ENCODE measurements around the gene MCU. TPM values are rescaled to one million over a fixed set of nuclear protein-coding genes. Genes with fewer than 3 reads are reported as not detected.
"Not testable (repeated sequence)": the region's sequence is repeated elsewhere in the genome, so short reads cannot be mapped to it uniquely, and the experiment has no call there.

The MCU gene
- total and polyA plus RNA-seq, 7 experiments from 2014 or later, result 4.8 to 14.3 (median 10.7) TPM

- H3K27me3 Mint-ChIP-seq, result peaks cover 0 to 7% (median 0%) of the 10 kb centered on the region in 5 donors
- no peak overlapping the region for H3K27ac ChIP-seq (ENCODE audit: low read depth, low read length)
- CTCF ChIA-PET, result no interaction called here
- H3K4me1 ChIP-seq (ENCODE audit: control insufficient read depth in 2 of 2, insufficient read depth in 2 of 2, low read length in 2 of 2), result no peaks in the 10 kb centered on the region
- H3K36me3 ChIP-seq (ENCODE audit: control insufficient read depth in 2 of 3, insufficient read depth in 3 of 3, low read length in 3 of 3), result no peaks in the 10 kb centered on the region
- POLR2A ChIA-PET, result no interaction called here
- intact Hi-C loops (cut with micrococcal nuclease), result no loop called here
- H3K27me3 ChIP-seq (ENCODE audit: control insufficient read depth in 2 of 2, insufficient read depth in 2 of 2, low read length in 2 of 2), result no peaks in the 10 kb centered on the region
- H3K4me1 Mint-ChIP-seq, result no peaks in the 10 kb centered on the region
- H3K36me3 Mint-ChIP-seq, result peaks cover 0 to 4% (median 0%) of the 10 kb centered on the region in 5 donors
- H3K9me3 ChIP-seq (ENCODE audit: control insufficient read depth in 2 of 3, low read length in 3 of 3), result no peaks in the 10 kb centered on the region
- H3K4me3 ChIP-seq (ENCODE audit: low read length), result no peak overlapping the region
- no peak overlapping the region for H3K4me3 Mint-ChIP-seq
- DNase-seq, result no peak
- no peak for ATAC-seq
- H3K9me3 Mint-ChIP-seq, result peaks cover 0 to 2% (median 0%) of the 10 kb centered on the region in 11 donors
- no peak overlapping the region for H3K27ac Mint-ChIP-seq
Measured at GRCh38 chr10:72910705-72911104, 218.8 kb downstream of the MCU start.

DNA sequence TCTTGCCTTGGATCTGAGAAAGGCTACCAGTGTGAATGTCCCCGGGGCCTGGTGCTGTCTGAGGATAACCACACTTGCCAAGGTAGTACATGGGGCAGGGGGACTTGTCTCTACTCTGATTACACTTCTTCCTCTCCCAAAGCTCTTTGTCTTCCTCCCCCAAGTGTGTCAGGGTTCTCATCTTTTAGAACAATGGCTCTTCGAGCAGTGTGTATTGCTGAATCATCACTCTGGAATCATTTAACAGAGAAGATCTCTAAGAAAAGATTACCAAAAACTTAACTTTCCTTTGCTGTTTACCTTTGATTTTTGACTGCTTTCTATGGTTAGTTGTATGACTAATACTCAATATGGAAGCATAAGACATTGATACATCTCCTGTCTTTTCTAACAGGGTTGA, 219.8 kb downstream of the MCU start:
- H3K4me3 ChIP-seq (ENCODE audit: low read length), result no peak overlapping the region
- Mint-ChIP-seq H3K4me1 (no peaks in the 10 kb centered on the region), H3K9me3 (peaks cover 0 to 2% (median 0%) of the 10 kb centered on the region in 11 donors), H3K36me3 (peaks cover 0 to 4% (median 0%) of the 10 kb centered on the region in 5 donors), H3K27me3 (peaks cover 0 to 7% (median 3%) of the 10 kb centered on the region in 5 donors), H3K4me3 (no peak overlapping the region), H3K27ac (no peak overlapping the region)
- ChIA-PET POLR2A (no interaction called here), CTCF (no interaction called here)
- no peaks in the 10 kb centered on the region for H3K9me3 ChIP-seq (ENCODE audit: control insufficient read depth in 2 of 3, low read length in 3 of 3)
- no peak for DNase-seq
- ATAC-seq, result no peak
- H3K36me3 ChIP-seq (ENCODE audit: control insufficient read depth in 2 of 3, insufficient read depth in 3 of 3, low read length in 3 of 3), result no peaks in the 10 kb centered on the region
- no peaks in the 10 kb centered on the region for H3K4me1 ChIP-seq (ENCODE audit: control insufficient read depth in 2 of 2, insufficient read depth in 2 of 2, low read length in 2 of 2)
- H3K27me3 ChIP-seq (ENCODE audit: control insufficient read depth in 2 of 2, insufficient read depth in 2 of 2, low read length in 2 of 2), result no peaks in the 10 kb centered on the region
- intact Hi-C loops (cut with micrococcal nuclease), result no loop called here
- no peak overlapping the region for H3K27ac ChIP-seq (ENCODE audit: low read depth, low read length)

GRCh38 chr10:72912736-72913135, 220.8 kb downstream of the MCU start:
- Mint-ChIP-seq H3K4me1 (no peaks in the 10 kb centered on the region), H3K36me3 (peaks cover 0 to 4% (median 0%) of the 10 kb centered on the region in 5 donors), H3K27ac (no peak overlapping the region), H3K4me3 (no peak overlapping the region), H3K27me3 (peaks cover 0 to 7% (median 3%) of the 10 kb centered on the region in 5 donors), H3K9me3 (peaks cover 0 to 2% (median 0%) of the 10 kb centered on the region in 11 donors)
- H3K4me1 ChIP-seq (ENCODE audit: control insufficient read depth in 2 of 2, insufficient read depth in 2 of 2, low read length in 2 of 2), result no peaks in the 10 kb centered on the region
- DNase-seq (no peak), ATAC-seq (no peak)
- no peaks in the 10 kb centered on the region for H3K9me3 ChIP-seq (ENCODE audit: control insufficient read depth in 2 of 3, low read length in 3 of 3)
- H3K27ac ChIP-seq (ENCODE audit: low read depth, low read length), result no peak overlapping the region
- H3K36me3 ChIP-seq (ENCODE audit: control insufficient read depth in 2 of 3, insufficient read depth in 3 of 3, low read length in 3 of 3), result no peaks in the 10 kb centered on the region
- intact Hi-C loops (cut with micrococcal nuclease), result no loop called here
- no peaks in the 10 kb centered on the region for H3K27me3 ChIP-seq (ENCODE audit: control insufficient read depth in 2 of 2, insufficient read depth in 2 of 2, low read length in 2 of 2)
- H3K4me3 ChIP-seq (ENCODE audit: low read length), result no peak overlapping the region
- CTCF ChIA-PET, result no interaction called here
- POLR2A ChIA-PET, result no interaction called here

- Mint-ChIP-seq H3K4me3 (no peak overlapping the region), H3K27ac (no peak overlapping the region), H3K27me3 (peaks cover 0 to 7% (median 3%) of the 10 kb centered on the region in 5 donors), H3K9me3 (peaks cover 0 to 2% (median 0%) of the 10 kb centered on the region in 11 donors), H3K36me3 (peaks cover 0 to 4% (median 0%) of the 10 kb centered on the region in 5 donors), H3K4me1 (no peaks in the 10 kb centered on the region)
- POLR2A ChIA-PET, result no interaction called here
- intact Hi-C loops (cut with micrococcal nuclease), result no loop called here
- no peak overlapping the region for H3K4me3 ChIP-seq (ENCODE audit: low read length)
- no peak for DNase-seq
- no peaks in the 10 kb centered on the region for H3K9me3 ChIP-seq (ENCODE audit: control insufficient read depth in 2 of 3, low read length in 3 of 3)
- H3K4me1 ChIP-seq (ENCODE audit: control insufficient read depth in 2 of 2, insufficient read depth in 2 of 2, low read length in 2 of 2), result no peaks in the 10 kb centered on the region
- no peak overlapping the region for H3K27ac ChIP-seq (ENCODE audit: low read depth, low read length)
- H3K36me3 ChIP-seq (ENCODE audit: control insufficient read depth in 2 of 3, insufficient read depth in 3 of 3, low read length in 3 of 3), result no peaks in the 10 kb centered on the region
- H3K27me3 ChIP-seq (ENCODE audit: control insufficient read depth in 2 of 2, insufficient read depth in 2 of 2, low read length in 2 of 2), result no peaks in the 10 kb centered on the region
- ATAC-seq, result no peak
- CTCF ChIA-PET, result no interaction called here
Measured at GRCh38 chr10:72913287-72913686, 221.3 kb downstream of the MCU start.

DNA sequence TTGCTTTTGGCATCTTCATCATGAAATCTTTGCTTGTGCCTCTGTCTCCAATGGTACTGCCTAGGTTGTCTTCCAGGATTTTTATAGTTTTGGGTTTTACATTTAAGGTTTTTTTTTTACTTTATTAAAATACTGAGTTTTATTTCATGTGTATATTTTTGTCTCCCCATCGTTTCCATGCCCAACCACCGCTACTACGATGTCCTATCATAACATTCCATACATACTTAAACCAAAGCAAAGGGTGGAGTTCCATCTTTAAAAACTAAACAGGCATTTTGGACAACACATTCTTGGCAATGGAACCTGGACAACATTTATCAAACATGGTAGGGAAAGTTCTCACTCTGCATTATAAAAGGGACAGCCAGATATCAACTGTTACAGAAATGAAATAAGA, 225.3 kb downstream of the MCU start:
- Mint-ChIP-seq H3K36me3 (peaks cover 1 to 14% (median 12%) of the 10 kb centered on the region in 5 donors), H3K9me3 (peaks cover 0 to 25% (median 13%) of the 10 kb centered on the region in 11 donors), H3K27me3 (peaks cover 4 to 36% (median 8%) of the 10 kb centered on the region in 5 donors)
- H3K36me3 ChIP-seq (ENCODE audit: control insufficient read depth in 2 of 3, insufficient read depth in 3 of 3, low read length in 3 of 3); DNase-seq; ATAC-seq; H3K27me3 ChIP-seq (ENCODE audit: control insufficient read depth in 2 of 2, insufficient read depth in 2 of 2, low read length in 2 of 2); H3K4me1 ChIP-seq (ENCODE audit: control insufficient read depth in 2 of 2, insufficient read depth in 2 of 2, low read length in 2 of 2); H3K4me3 Mint-ChIP-seq; H3K4me3 ChIP-seq (ENCODE audit: low read length); CTCF ChIA-PET; H3K27ac Mint-ChIP-seq; intact Hi-C loops (cut with micrococcal nuclease); H3K4me1 Mint-ChIP-seq; H3K9me3 ChIP-seq (ENCODE audit: control insufficient read depth in 2 of 3, low read length in 3 of 3); H3K27ac ChIP-seq (ENCODE audit: low read depth, low read length); POLR2A ChIA-PET: not testable (repeated sequence)

GRCh38 chr10:72917803-72918332, 225.9 kb downstream of the MCU start:
- H3K4me3 ChIP-seq (ENCODE audit: low read length); intact Hi-C loops (cut with micrococcal nuclease); H3K4me1 ChIP-seq (ENCODE audit: control insufficient read depth in 2 of 2, insufficient read depth in 2 of 2, low read length in 2 of 2); POLR2A ChIA-PET; H3K9me3 ChIP-seq (ENCODE audit: control insufficient read depth in 2 of 3, low read length in 3 of 3); H3K36me3 ChIP-seq (ENCODE audit: control insufficient read depth in 2 of 3, insufficient read depth in 3 of 3, low read length in 3 of 3); H3K27ac ChIP-seq (ENCODE audit: low read depth, low read length); H3K27me3 ChIP-seq (ENCODE audit: control insufficient read depth in 2 of 2, insufficient read depth in 2 of 2, low read length in 2 of 2); H3K4me1 Mint-ChIP-seq; CTCF ChIA-PET; H3K4me3 Mint-ChIP-seq; ATAC-seq; H3K27ac Mint-ChIP-seq; DNase-seq: not testable (repeated sequence)
- peaks cover 1 to 17% (median 14%) of the 10 kb centered on the region in 5 donors for H3K36me3 Mint-ChIP-seq
- H3K27me3 Mint-ChIP-seq, result peaks cover 4 to 36% (median 12%) of the 10 kb centered on the region in 5 donors
- peaks cover 0 to 30% (median 17%) of the 10 kb centered on the region in 11 donors for H3K9me3 Mint-ChIP-seq

DNA sequence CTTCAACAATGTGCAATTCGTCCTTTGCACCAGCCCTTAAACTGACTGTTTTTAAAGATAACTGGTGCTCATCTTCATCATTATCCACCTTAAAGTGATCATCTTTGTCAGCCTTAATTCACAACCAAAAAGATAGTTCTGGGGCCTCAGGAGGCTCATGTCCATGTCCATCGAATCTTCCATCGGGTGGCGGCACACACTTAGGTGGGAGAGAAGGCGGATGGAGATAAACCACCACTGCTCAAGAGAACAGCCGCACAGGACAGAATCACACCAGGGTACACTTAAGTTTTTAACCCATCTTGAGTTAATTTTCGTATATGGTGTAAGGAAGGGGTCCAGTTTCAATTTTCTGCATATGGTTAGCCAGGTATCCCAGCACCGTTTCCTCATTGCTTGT, 226.4 kb downstream of the MCU start:
- Histone ChIP-seq H3K36me3 (ENCODE audit: control insufficient read depth in 2 of 3, insufficient read depth in 3 of 3, low read length in 3 of 3) (no peaks in the 10 kb centered on the region), H3K27me3 (ENCODE audit: control insufficient read depth in 2 of 2, insufficient read depth in 2 of 2, low read length in 2 of 2) (peaks cover 0 to 3% of the 10 kb centered on the region in 2 donors), H3K9me3 (ENCODE audit: control insufficient read depth in 2 of 3, low read length in 3 of 3) (no peaks in the 10 kb centered on the region), H3K27ac (ENCODE audit: low read depth, low read length) (no peak overlapping the region), H3K4me1 (ENCODE audit: control insufficient read depth in 2 of 2, insufficient read depth in 2 of 2, low read length in 2 of 2) (no peaks in the 10 kb centered on the region), H3K4me3 (ENCODE audit: low read length) (no peak overlapping the region)
- ATAC-seq (no peak), DNase-seq (no peak)
- intact Hi-C loops (cut with micrococcal nuclease), result no loop called here
- ChIA-PET POLR2A (no interaction called here), CTCF (no interaction called here)
- H3K4me3 Mint-ChIP-seq, result no peak overlapping the region
- H3K9me3 Mint-ChIP-seq, result peaks cover 0 to 30% (median 17%) of the 10 kb centered on the region in 11 donors
- H3K27me3 Mint-ChIP-seq, result peaks cover 4 to 36% (median 12%) of the 10 kb centered on the region in 5 donors
- H3K4me1 Mint-ChIP-seq, result no peaks in the 10 kb centered on the region
- peaks cover 1 to 17% (median 14%) of the 10 kb centered on the region in 5 donors for H3K36me3 Mint-ChIP-seq
- H3K27ac Mint-ChIP-seq, result no peak overlapping the region

Measured in naive thymus-derived CD4-positive, alpha-beta T cell (primary cell).